ENCODE data around the gene FAM170A. TPM values are rescaled to one million over a fixed set of nuclear protein-coding genes. Genes with fewer than 3 reads are reported as not detected.

FAM170A gene, protein sequence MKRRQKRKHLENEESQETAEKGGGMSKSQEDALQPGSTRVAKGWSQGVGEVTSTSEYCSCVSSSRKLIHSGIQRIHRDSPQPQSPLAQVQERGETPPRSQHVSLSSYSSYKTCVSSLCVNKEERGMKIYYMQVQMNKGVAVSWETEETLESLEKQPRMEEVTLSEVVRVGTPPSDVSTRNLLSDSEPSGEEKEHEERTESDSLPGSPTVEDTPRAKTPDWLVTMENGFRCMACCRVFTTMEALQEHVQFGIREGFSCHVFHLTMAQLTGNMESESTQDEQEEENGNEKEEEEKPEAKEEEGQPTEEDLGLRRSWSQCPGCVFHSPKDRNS
- not detected for total RNA-seq

GRCh38 chr5:119629339-119629738 lies at the start of gene FAM170A:
Gene FAM170A (plus strand): TSS chr5:119629558. CDS start chr5:119629769, 211 bp downstream.
- DNase-seq (ENCODE audit: low spot score) = no peak
- ATAC-seq (ENCODE audit: low FRiP score) = no peak
- TF ChIP-seq, protein P1, sequence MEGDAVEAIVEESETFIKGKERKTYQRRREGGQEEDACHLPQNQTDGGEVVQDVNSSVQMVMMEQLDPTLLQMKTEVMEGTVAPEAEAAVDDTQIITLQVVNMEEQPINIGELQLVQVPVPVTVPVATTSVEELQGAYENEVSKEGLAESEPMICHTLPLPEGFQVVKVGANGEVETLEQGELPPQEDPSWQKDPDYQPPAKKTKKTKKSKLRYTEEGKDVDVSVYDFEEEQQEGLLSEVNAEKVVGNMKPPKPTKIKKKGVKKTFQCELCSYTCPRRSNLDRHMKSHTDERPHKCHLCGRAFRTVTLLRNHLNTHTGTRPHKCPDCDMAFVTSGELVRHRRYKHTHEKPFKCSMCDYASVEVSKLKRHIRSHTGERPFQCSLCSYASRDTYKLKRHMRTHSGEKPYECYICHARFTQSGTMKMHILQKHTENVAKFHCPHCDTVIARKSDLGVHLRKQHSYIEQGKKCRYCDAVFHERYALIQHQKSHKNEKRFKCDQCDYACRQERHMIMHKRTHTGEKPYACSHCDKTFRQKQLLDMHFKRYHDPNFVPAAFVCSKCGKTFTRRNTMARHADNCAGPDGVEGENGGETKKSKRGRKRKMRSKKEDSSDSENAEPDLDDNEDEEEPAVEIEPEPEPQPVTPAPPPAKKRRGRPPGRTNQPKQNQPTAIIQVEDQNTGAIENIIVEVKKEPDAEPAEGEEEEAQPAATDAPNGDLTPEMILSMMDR (IDR thresholded peaks at IDR 0.05) = no peak

DNA sequence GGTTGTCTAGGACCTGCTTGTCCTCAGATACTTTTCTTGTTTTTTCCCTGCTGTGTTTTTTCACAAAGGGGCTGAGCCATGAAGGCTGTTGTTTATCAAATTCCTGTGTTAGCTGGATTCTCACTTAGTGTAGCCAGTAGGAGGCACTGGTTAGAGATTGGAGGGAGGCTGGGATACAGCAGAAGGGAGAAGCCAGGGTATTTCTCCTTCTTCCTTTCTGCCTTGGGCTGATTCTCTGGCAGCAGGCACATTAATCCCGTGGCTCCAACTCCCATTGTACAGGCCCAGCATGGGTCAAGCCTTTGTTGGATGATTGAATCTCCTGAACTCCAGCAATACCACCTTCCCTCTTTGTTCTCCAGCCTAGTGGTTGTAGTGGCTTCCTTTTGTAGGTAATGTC lies 46.4 kb upstream of the FAM170A start:
- DNase-seq (ENCODE audit: low spot score) (no peak), ATAC-seq (ENCODE audit: low FRiP score) (no peak)
- TF ChIP-seq, protein P1 (IDR thresholded peaks at IDR 0.05) = no peak

GRCh38 chr5:119583684-119584083 lies 45.7 kb upstream of the FAM170A start:
- no peak for DNase-seq (ENCODE audit: low spot score)
- TF ChIP-seq, protein P1 (IDR thresholded peaks at IDR 0.05) = no peak
- no peak for ATAC-seq (ENCODE audit: low FRiP score)

DNA sequence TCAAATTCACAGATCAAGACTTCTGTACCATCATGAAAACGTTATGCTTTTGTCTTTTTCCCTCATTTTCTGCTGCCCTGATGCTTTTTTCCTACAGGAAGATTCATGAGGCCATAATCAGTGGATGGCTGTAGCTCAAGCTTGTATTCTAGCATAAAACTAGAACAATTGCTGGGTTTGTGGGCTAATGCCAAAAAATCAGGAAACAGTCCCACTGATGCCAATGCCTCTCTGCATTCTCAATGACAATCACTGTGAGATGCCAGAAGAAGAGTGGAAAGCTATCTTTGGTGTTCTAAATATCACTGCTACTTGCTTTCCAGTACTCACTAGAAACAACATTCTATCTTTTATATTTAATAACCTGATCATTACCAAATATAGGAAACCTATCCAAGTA lies 33.3 kb upstream of the FAM170A start:
- DNase-seq (ENCODE audit: low spot score) = no peak
- TF ChIP-seq, protein P1 (IDR thresholded peaks at IDR 0.05) = no peak
- ATAC-seq (ENCODE audit: low FRiP score) = no peak

DNA sequence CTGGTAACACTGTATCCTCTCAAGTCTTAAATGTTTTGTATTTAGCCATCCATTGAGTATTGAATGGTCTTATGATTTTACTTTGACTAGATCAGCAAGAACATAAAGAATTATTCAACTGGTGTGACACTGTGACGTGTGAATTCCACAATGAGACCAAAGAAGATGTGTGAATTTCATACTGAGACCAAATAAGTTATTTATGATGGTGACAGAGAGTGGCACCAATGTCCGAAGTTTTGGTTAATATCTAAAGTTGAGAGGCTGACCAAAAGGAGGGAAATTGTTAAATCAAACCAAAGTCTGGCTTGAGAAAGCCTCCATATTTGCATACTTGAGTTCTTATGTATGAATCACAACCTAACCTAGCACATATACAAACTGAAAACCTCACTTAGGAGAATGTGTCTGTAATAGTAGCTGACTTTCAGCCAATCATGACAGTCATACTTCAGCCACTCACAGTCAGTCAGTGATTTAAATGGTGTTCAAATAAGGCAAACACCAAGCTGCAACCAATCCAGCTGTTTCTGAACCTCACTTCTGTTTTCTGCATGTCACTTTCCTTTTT lies 31.5 kb upstream of the FAM170A start:
- DNase-seq (ENCODE audit: low spot score) = no peak
- ATAC-seq (ENCODE audit: low FRiP score) = no peak
- TF ChIP-seq, protein P1 (IDR thresholded peaks at IDR 0.05) = no peak

GRCh38 chr5:119613937-119614336 lies 15.4 kb upstream of the FAM170A start:
- DNase-seq (ENCODE audit: low spot score) = no peak
- ATAC-seq (ENCODE audit: low FRiP score) = no peak
- TF ChIP-seq, protein P1 (IDR thresholded peaks at IDR 0.05) = no peak

- TF ChIP-seq, protein P1 (IDR thresholded peaks at IDR 0.05) = no peak
- ATAC-seq (ENCODE audit: low FRiP score) (no peak), DNase-seq (ENCODE audit: low spot score) (no peak)
Observed at GRCh38 chr5:119614838-119615237, 14.5 kb upstream of the FAM170A start.
